HepG2 (cell line): Measurements from ENCODE around the gene TM4SF20. TPM values are rescaled to one million over a fixed set of nuclear protein-coding genes. Genes with fewer than 3 reads are reported as not detected.

Experiments used
- AGO1 ChIP-seq: fragments of 200-400 bp; formaldehyde crosslinking; IDR thresholded peaks from 2 replicates; pipeline ENCODE4 v1.6.1; 2017; ENCODE audit warnings: mild to moderate bottlenecking, low read depth, low read length, moderate library complexity; ENCODE audit not compliant: poor library complexity, severe bottlenecking
- AGO2 ChIP-seq: fragments of 200-400 bp; formaldehyde crosslinking; optimal IDR thresholded peaks from 2 replicates; pipeline ENCODE3; 2017; ENCODE audit warnings: mild to moderate bottlenecking, low read depth, low read length, moderate library complexity
- ATAD3A ChIP-seq: sonication (generic); formaldehyde crosslinking; IDR thresholded peaks from 2 replicates; pipeline ENCODE4 v1.4.0; 2020; ENCODE audit warnings: missing genetic modification reagents
- ATF1 ChIP-seq: IDR thresholded peaks from 2 replicates; pipeline ENCODE4 v1.6.1; 2016; ENCODE audit warnings: mild to moderate bottlenecking, control low read depth
- BCL3 ChIP-seq: sonication (generic); formaldehyde crosslinking; IDR thresholded peaks from 2 replicates; pipeline ENCODE4 v1.5.1; 2020; ENCODE audit warnings: mild to moderate bottlenecking, missing genetic modification reagents, moderate library complexity
- CBFB ChIP-seq: sonication (generic); formaldehyde crosslinking; IDR thresholded peaks from 2 replicates; pipeline ENCODE4 v1.4.0; 2020; ENCODE audit warnings: missing genetic modification reagents
- EZH2 ChIP-seq: conservative IDR thresholded peaks from 2 replicates; pipeline ENCODE4 v1.6.1; 2012; ENCODE audit warnings: mild to moderate bottlenecking, low read depth, low read length, moderate library complexity
- FOXP4 ChIP-seq: sonication (generic); formaldehyde crosslinking; IDR thresholded peaks from 2 replicates; pipeline ENCODE4 v1.4.0; 2020; ENCODE audit warnings: missing genetic modification reagents
- HCFC1 ChIP-seq: fragments of 150-350 bp; IDR thresholded peaks from 2 replicates; pipeline ENCODE4 v1.6.1; 2014; ENCODE audit warnings: low read depth, low read length
- HOXD1 ChIP-seq: sonication (generic); formaldehyde crosslinking; IDR thresholded peaks from 2 replicates; pipeline ENCODE4 v1.5.0; 2020; ENCODE audit warnings: missing genetic modification reagents
- KDM1A ChIP-seq: IDR thresholded peaks from 2 replicates; pipeline ENCODE4 v1.6.1; 2016; ENCODE audit warnings: missing compliant biosample characterization
- MYC ChIP-seq: sonication (generic); formaldehyde crosslinking; IDR thresholded peaks from 2 replicates; pipeline ENCODE4 v1.9.0; 2021; ENCODE audit warnings: missing genetic modification reagents, borderline replicate concordance
- RBAK ChIP-seq: sonication (generic); formaldehyde crosslinking; IDR thresholded peaks from 2 replicates; pipeline ENCODE4 v1.5.1; 2020; ENCODE audit warnings: mild to moderate bottlenecking, missing genetic modification reagents
- RFXANK ChIP-seq: IDR thresholded peaks from 2 replicates; pipeline ENCODE4 v1.6.1; 2016
- SIX1 ChIP-seq: sonication (generic); formaldehyde crosslinking; IDR thresholded peaks from 2 replicates; pipeline ENCODE4 v1.4.0; 2020; ENCODE audit warnings: missing genetic modification reagents, borderline replicate concordance
- SP140L ChIP-seq: sonication (generic); formaldehyde crosslinking; IDR thresholded peaks from 2 replicates; pipeline ENCODE4 v1.4.0; 2020; ENCODE audit warnings: missing genetic modification reagents, borderline replicate concordance
- U2AF2 ChIP-seq: fragments of 200-400 bp; formaldehyde crosslinking; IDR thresholded peaks from 2 replicates; pipeline ENCODE4 v1.6.1; 2017; ENCODE audit warnings: low read depth, mild to moderate bottlenecking, low read length
- ZBTB1 ChIP-seq: sonication (generic); formaldehyde crosslinking; IDR thresholded peaks from 2 replicates; pipeline ENCODE4 v1.4.0; 2020; ENCODE audit warnings: missing genetic modification reagents, borderline replicate concordance
- ZFP36 ChIP-seq: fragments of 150-350 bp; IDR thresholded peaks from 2 replicates; pipeline ENCODE4 v1.6.1; 2018; ENCODE audit warnings: borderline replicate concordance, low read length, low read depth; ENCODE audit not compliant: partially characterized antibody
- ZNF18 ChIP-seq: sonication (generic); formaldehyde crosslinking; IDR thresholded peaks from 2 replicates; pipeline ENCODE4 v1.8.0; 2022; ENCODE audit warnings: mild to moderate bottlenecking, missing genetic modification reagents; ENCODE audit not compliant: insufficient replicate concordance
- ZNF317 ChIP-seq: sonication (generic); formaldehyde crosslinking; IDR thresholded peaks from 2 replicates; pipeline ENCODE4 v1.5.0; 2020; ENCODE audit warnings: mild to moderate bottlenecking, missing genetic modification reagents
- polyA plus RNA-seq, 8 experiments: library from polyadenylated mRNA; depleted of rRNA in 3 of 8; stranded (reverse) in 7 of 8; unstranded in 1 of 8; fragments of >200 nt; fragmentation: Illumina TruSeq in 4 of 8; extraction: Trizol in 4 of 8; gene quantifications; 2 replicates each; pipeline versions ENCODE4 v1.2.1 to v1.2.3, GENCODE V29; 2011 to 2016; ENCODE audit warnings: low read depth in 4 of 8, missing spikeins in 1 of 8, mixed read lengths in 1 of 8; ENCODE audit not compliant: insufficient read depth in 1 of 8
- total RNA-seq, 5 experiments: library from RNA; depleted of rRNA; stranded (reverse); fragments of >200 nt; fragmentation: Illumina TruSeq; extraction: Trizol; gene quantifications; 2 replicates each; pipeline ENCODE4 v1.2.3, GENCODE V29; 2016; ENCODE audit warnings: low read depth in 1 of 5

Gene TM4SF20
- total and polyA plus RNA-seq, 2 of the 13 experiments (the other 11 are each of a cell fraction or from before 2014, with no cell fraction given), result not detected

GRCh38 chr2:227324995-227325838, 53.9 kb downstream of the TM4SF20 start, which contains the start of gene MFF (continued):
- TF ChIP-seq SP140L (CRISPR knock-in tag), result peak; percentile 71; the same call in 1 of the 2 replicates
- peak; percentile 84 for TF ChIP-seq ATF1
- TF ChIP-seq ZBTB1 (CRISPR knock-in tag), result peak; percentile 72; the same call in 1 of the 2 replicates
- peak; percentile 95 for TF ChIP-seq BCL3 (CRISPR knock-in tag)
- peak; percentile 94 for TF ChIP-seq HOXD1 (CRISPR knock-in tag)
- peak; percentile 62 for TF ChIP-seq AGO1
- TF ChIP-seq ATAD3A (CRISPR knock-in tag), result no peak
- peak; percentile 65; the same call in 1 of the 2 replicates for TF ChIP-seq RFXANK (CRISPR knock-in tag)
- TF ChIP-seq ZNF18 (CRISPR knock-in tag), result peak; percentile 90
- TF ChIP-seq ZNF317 (CRISPR knock-in tag), result peak; percentile 84
- no peak for TF ChIP-seq EZH2
- TF ChIP-seq SIX1 (CRISPR knock-in tag), result peak; percentile 13; the same call in 1 of the 2 replicates
- peak; percentile 99 for TF ChIP-seq CBFB (CRISPR knock-in tag)
- peak; percentile 77 for TF ChIP-seq FOXP4
- TF ChIP-seq AGO2, result peak; percentile 93
- peak; percentile 99 for TF ChIP-seq MYC
- TF ChIP-seq RBAK (CRISPR knock-in tag), result peak; percentile 44; the same call in 1 of the 2 replicates
- peak; percentile 80 for TF ChIP-seq HCFC1
- TF ChIP-seq U2AF2, result no peak; the same call in 1 of the 2 replicates
- no peak for TF ChIP-seq KDM1A (CRISPR knock-in tag)
- TF ChIP-seq ZFP36, result no peak
